Measurements from ENCODE around the gene RINL.
"Not testable (repeated sequence)": the region's sequence is repeated elsewhere in the genome, so short reads cannot be mapped to it uniquely, and the experiment has no call there.

The RINL gene

GRCh38 chr19:38904581-38905539 is 26.8 kb upstream of the RINL start:
- DNase-seq: no peak

DNA sequence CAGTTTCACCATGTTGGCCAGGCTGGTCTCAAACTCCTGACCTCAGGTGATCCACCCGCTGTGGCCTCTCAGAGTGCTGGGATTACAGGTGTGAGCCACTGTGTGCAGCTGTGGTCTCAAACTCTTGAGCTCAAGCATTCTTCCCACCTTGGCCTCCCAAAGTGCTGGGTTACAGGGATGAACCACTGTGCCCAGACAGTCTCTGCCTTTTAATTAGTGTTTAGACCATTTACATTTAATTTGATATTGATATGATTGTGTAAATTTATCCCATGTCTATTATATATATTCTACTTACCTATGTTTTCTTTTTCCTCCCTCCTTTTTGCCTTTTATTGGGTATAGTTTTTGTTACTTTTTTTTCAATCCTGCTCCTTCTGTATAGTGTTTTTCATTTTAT is 23.6 kb upstream of the RINL start:
- no peak for DNase-seq

DNA sequence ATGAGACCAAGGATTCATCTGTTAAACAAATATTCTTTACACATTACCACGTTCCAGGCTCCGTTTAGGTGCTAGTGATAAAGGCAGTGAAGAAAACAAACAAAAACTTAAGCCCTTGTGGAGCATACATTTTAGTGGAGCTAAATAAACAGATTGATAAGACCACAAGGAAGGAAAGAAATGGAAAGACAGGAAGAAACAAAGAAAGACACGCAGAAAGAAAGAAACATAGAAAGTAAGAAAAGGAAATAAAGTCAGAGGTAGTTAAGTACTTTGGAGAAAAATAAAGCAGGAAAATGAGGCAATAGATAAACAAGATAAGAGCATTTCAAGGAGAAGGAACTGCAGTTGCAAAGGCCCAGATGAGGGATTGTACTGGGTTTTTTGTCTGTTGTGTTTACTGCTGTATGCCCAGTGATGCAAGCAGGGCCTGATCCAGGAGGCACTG is 22.7 kb upstream of the RINL start:
- no peak for DNase-seq

- DNase-seq: no peak
Measured at GRCh38 chr19:38900202-38900629, 22.1 kb upstream of the RINL start.

DNA sequence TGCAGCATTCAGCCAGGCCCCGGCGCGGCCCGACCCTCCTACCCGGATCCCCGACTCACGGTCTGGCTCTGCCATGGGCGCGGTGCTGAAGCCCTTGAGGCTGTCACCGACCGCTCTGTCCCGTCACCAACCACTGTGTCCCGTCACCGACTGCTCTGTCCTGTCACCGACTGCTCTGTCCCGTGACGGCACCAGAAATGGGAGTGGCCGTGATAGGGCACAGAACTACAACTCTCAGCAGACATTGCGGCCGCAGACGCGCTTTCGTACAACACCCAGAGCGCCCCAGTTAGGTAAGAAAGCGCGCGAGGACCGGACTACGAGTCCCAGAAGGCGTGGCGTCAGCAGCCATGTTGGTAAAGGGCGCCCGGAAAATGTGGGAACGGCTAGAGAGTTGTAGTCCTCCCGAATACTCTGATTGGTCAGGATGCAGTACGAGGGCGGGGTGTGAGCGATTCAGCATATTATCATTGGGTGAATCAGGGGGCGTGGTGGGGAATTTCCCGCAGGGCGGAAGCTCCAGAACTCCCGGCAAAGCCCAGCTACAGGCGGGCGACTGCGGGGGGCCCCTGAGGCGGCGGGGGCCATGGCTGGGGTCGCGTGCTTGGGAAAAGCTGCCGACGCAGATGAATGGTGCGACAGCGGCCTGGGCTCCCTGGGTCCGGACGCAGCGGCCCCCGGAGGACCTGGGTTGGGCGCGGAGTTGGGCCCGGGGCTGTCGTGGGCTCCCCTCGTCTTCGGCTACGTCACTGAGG is 21.5 kb upstream of the RINL start, which contains the start of the genes NFKBIB and SIRT2:
TSS of gene NFKBIB (plus strand) at position 523 of the 755 bp plus-strand sequence. CDS start at position 587, 64 bp downstream.
TSS of gene SIRT2 (minus strand) at position 172 of the 755 bp plus-strand sequence. CDS start at position 75, 97 bp downstream.
- DNase-seq: peak; percentile 99

DNA sequence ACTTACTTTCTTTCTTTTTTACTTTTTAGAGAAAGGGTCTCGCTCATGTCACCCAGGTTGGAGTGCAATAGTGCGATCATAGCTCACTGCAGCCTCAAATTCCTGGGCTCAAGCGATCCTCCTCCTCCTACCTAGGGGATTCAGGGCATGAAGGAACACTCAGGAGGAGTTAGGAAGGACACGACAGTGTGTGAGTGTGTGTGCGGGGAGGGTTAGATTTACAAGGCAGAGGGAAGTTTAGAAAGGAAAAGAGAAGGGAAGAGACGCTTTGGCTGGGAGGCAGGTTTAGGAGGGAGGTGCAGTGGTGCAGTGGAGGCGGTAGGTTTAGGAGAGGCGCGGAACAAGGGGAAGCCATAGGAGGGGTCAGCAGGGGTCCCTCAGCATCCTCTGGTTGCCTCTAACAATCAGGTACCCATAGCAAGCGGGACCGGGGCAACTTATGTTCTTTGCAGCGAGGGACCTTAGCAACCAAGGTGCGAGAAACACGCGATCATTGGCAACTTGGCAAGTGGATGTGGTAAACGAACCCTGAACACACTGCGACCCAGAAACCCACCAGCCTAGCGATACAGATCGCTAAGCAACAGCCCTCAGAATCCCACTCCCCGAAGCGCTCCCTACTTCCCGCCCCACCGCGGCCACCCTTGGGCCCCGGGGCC is 20.8 kb upstream of the RINL start:
- no peak for DNase-seq

DNA sequence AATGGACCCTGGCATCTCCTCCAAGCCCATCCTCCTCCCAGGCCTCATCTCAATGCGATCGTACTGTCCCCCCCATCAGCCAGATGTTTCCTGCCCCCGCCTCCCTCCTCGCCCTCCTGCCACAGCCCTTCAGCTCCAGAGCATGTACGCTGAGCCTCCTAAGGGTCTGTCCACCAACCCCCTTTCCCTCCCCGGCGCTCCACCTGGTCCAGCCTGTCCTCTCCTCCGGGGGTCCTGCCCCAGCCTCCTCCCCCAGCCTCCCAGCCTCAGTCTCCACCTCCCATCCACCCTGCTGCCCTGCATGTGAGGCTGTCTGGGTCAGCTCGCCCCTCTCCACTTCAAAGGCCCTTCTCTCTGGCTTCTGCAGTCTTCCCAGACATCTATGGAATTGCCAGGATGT is 16.9 kb upstream of the RINL start:
- no peak for DNase-seq

DNA sequence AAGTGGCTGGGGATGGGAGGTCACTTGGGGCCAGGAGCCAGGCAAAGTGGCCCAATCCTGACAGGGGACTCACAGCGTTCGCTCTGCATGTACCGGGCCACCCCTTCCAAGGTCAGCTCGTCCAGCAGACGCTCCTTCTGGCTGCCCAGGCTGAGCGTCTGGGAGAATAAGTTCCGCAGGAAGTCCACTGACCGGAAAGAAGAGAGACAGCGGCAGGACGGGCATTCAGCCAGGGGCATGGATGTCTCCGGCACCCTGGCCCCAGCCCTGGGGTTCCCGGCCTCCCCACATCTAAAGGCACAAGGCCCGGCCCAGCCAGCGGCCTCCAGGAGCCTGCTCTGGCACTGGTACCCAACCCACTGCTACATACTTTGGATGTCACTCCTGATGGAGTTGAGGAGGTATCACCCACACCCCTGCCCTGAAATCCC is 15.3 kb upstream of the RINL start:
- no peak for DNase-seq

DNA sequence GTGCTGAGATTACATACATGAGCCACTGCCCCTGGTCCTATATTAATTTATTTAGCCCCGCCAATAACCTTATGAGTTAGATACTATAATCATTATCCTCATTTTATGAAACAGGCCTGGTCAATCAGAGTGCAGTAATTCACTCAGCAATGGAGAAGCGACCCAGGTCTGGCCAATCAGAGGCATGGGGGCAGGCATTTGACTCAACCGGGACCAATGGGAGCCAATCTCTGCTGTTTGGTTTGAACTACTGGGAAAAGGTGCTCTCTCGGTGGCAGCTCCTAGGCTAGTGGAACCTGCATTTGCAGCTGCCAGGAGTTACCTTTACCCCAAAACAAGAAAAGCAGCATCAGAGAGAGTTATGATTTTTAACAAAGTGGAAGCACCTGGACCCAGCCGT is 14.8 kb upstream of the RINL start:
- no peak for DNase-seq

- no peak for DNase-seq
Measured at GRCh38 chr19:38891771-38892170, 13.7 kb upstream of the RINL start.

- DNase-seq: no peak
Measured at GRCh38 chr19:38890686-38891085, 12.6 kb upstream of the RINL start.

DNA sequence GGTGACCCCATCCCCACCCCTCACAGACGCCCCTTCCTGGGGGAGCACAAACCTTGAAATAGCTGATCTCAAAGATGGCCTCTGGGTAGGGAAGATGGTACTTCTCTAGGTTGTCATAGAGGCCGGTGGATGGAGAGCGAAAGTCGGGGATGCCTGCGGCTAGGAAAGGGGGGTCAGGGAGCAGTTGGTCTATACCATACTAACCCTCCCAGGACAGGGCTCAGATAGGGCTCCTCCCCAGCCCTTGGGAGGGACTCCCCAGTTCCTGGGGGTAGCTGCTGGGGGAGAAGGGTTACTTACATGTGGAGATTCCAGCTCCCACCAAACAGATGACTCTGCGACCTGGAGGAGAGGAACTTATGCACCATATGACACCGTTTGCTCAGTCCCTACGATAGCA is 11.7 kb upstream of the RINL start:
- DNase-seq: no peak

GRCh38 chr19:38888876-38889275 is 10.8 kb upstream of the RINL start:
- no peak for DNase-seq

- not testable (repeated sequence) for DNase-seq
Measured at GRCh38 chr19:38884691-38885090, 6.6 kb upstream of the RINL start.

GRCh38 chr19:38883286-38883685 is 5.2 kb upstream of the RINL start:
- DNase-seq: no peak

DNA sequence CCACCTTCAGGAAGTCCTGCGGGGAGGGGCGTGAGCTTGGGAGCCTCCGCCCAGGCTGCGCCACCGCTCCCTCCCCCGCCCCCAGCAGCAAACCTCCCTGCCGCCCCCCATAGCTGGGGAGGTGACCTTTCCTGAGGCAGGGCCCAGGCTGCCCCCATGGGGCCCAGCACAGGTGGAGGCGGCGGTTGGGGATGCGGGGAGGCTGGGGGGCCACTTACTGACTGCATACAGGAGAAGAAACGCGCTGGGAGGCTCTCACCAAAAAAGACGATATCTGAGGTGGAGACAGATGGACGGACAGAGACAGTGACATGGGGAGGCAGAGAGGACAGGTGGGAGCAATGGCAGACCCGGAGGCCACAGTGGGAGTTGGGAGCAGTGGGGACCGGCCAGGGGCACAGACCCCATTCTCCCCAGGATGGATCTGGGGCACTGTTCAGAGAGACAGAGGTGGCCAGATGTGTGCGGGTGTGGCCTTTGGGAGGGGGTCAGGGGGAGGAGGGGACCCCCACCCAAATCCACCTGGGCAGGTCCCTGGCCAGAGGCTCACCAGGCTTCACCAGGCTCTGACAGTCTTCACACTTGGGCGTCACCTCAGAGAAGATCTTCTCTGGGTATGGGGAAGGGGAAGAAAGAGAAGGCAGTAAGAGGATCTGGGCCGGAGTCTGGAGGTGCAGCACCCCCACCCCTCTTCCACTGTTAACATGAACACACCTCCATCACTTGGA is 3.0 kb upstream of the RINL start:
- no peak for DNase-seq

DNA sequence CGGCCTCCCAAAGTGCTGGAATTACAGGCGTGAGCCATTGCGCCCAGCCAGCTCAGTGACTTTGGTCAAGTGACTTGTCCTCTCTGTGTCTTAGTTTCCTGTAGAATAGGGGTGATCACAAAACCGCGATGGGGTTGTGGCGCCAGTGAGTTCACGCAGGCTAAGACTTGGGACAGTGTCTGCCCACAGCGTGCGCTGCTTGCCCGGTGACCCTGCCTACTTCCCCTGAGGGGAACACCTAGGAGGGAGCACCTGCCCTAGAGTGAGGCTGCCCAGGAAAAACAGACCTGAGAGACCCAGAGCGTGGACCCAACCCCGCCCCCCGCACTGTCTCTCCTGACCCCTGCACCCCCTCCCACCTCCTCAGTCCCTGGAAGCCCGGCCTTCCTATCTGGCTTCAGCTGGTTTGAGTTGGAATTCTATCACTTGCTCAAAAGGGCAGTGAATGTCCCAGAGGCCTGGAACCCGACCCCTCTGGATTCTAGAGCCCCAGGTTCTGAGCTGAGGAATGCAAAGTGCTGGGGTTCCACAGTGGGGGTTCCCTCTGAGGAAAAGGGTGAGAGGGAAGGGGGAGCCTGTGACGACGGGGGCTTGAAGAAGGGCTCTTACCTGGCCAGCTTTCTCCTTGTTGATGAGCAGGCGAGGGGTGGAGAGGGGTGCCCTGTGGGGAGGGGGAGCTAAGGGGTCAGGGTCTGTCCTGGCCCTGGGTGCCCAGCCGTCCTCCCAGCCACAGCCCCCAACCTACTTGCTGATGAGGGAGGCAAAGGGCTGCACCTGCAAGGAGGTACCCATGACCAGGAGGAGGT is 2.2 kb upstream of the RINL start:
- DNase-seq: no peak

- no peak for DNase-seq
Measured at GRCh38 chr19:38879400-38879751, 1.3 kb upstream of the RINL start.

- no peak for DNase-seq
Measured at GRCh38 chr19:38878575-38879399, 712 bp upstream of the RINL start.

- DNase-seq: no peak
Measured at GRCh38 chr19:38875656-38876395, 2.2 kb downstream of the RINL start.

Data from stimulated activated CD8-positive, alpha-beta memory T cell treated with anti-CD3 and anti-CD28 coated beads, Interleukin-4, amount 100 ng/mL, for 48 hours (primary cell).